SK-N-MC (cell line): ENCODE data around the gene MAPKAPK2.

Experiments
- DNase-seq: peaks from one replicate; pipeline ENCODE4 v3.0.0-alpha.2; 2011; ENCODE audit warnings: low read depth, low spot score
- H3K27ac ChIP-seq: fragments of 200-600 bp; sonication (generic); 2 replicates; pipeline ENCODE4 v1.5.1; 2016; ENCODE audit warnings: mixed run types
- H3K36me3 ChIP-seq: fragments of 200-600 bp; sonication (generic); 2 replicates; pipeline ENCODE4 v1.6.1; 2017; ENCODE audit warnings: antibody characterized with exemption, low read length, mixed read lengths; ENCODE audit not compliant: insufficient read depth
- H3K4me3 ChIP-seq: fragments of 200-600 bp; sonication (generic); 2 replicates; pipeline ENCODE4 v1.5.1; 2016
- H3K9ac ChIP-seq: fragments of 200-600 bp; sonication (generic); 2 replicates; pipeline ENCODE4 v1.8.0; 2017; ENCODE audit warnings: mixed run types, mixed read lengths; ENCODE audit not compliant: insufficient read length
- H3K9me3 ChIP-seq: fragments of 200-600 bp; sonication (generic); 2 replicates; pipeline ENCODE4 v1.6.1; 2017; ENCODE audit warnings: low read depth, mild to moderate bottlenecking, antibody characterized with exemption, low read length, moderate library complexity, mixed read lengths
- EZH2 ChIP-seq: fragments of 200-600 bp; sonication (generic); IDR thresholded peaks from one replicate; pipeline ENCODE4 v1.6.1; 2017; ENCODE audit warnings: antibody characterized with exemption
- FOXP2 ChIP-seq: optimal IDR thresholded peaks from 2 replicates; pipeline ENCODE3; 2011; ENCODE audit warnings: mild to moderate bottlenecking, moderate library complexity; ENCODE audit not compliant: insufficient read depth; ENCODE audit errors: extremely low read length, control extremely low read depth
- POLR2AphosphoS5 ChIP-seq: IDR thresholded peaks from 2 replicates; pipeline ENCODE4 v1.6.1; 2012; ENCODE audit warnings: mild to moderate bottlenecking, low read depth, low read length, borderline replicate concordance

Gene MAPKAPK2

GRCh38 chr1:206732992-206733391 is 48.3 kb downstream of the MAPKAPK2 start:
- Histone ChIP-seq H3K9me3 (no peaks in the 10 kb centered on the region), H3K36me3 (no peaks in the 10 kb centered on the region; the same call in 1 of the 2 replicates), H3K9ac (no peak overlapping the region), H3K4me3 (no peak overlapping the region), H3K27ac (no peak overlapping the region)
- no peak for DNase-seq
- TF ChIP-seq FOXP2 = no peak

GRCh38 chr1:206734499-206735142 is 49.9 kb downstream of the MAPKAPK2 start:
- Histone ChIP-seq H3K9me3 (no peaks in the 10 kb centered on the region), H3K36me3 (no peaks in the 10 kb centered on the region; the same call in 1 of the 2 replicates), H3K27ac (no peak overlapping the region), H3K9ac (no peak overlapping the region), H3K4me3 (no peak overlapping the region)
- TF ChIP-seq FOXP2 (no peak), POLR2AphosphoS5 (no peak)
- DNase-seq = no peak

- no peak overlapping the region for H3K27ac ChIP-seq
- no peak overlapping the region for H3K9ac ChIP-seq
- H3K9me3 ChIP-seq = no peaks in the 10 kb centered on the region
- no peak overlapping the region for H3K4me3 ChIP-seq
- H3K36me3 ChIP-seq = no peaks in the 10 kb centered on the region; the same call in 1 of the 2 replicates
- TF ChIP-seq POLR2AphosphoS5 (no peak), EZH2 (no peak), FOXP2 (no peak)
- no peak for DNase-seq
Measured at GRCh38 chr1:206735553-206736031, 50.9 kb downstream of the MAPKAPK2 start.

- Histone ChIP-seq H3K9me3 (no peaks in the 10 kb centered on the region), H3K9ac (no peak overlapping the region), H3K27ac (no peak overlapping the region), H3K4me3 (no peak overlapping the region), H3K36me3 (no peaks in the 10 kb centered on the region)
- DNase-seq = no peak
- TF ChIP-seq POLR2AphosphoS5 = no peak
- TF ChIP-seq FOXP2 = no peak
- no peak for TF ChIP-seq EZH2
Measured at GRCh38 chr1:206736878-206737728, 52.4 kb downstream of the MAPKAPK2 start.

GRCh38 chr1:206737729-206738201 is 53.1 kb downstream of the MAPKAPK2 start:
- no peak overlapping the region for H3K9ac ChIP-seq
- no peak overlapping the region for H3K4me3 ChIP-seq
- no peak for DNase-seq
- H3K27ac ChIP-seq = no peak overlapping the region
- H3K36me3 ChIP-seq = no peaks in the 10 kb centered on the region
- H3K9me3 ChIP-seq = no peaks in the 10 kb centered on the region
- no peak for TF ChIP-seq POLR2AphosphoS5
- no peak for TF ChIP-seq EZH2
- TF ChIP-seq FOXP2 = no peak

- no peak for DNase-seq
- Histone ChIP-seq H3K27ac (no peak overlapping the region), H3K4me3 (no peak overlapping the region), H3K36me3 (no peaks in the 10 kb centered on the region), H3K9ac (no peak overlapping the region), H3K9me3 (no peaks in the 10 kb centered on the region)
- TF ChIP-seq EZH2 = no peak
Measured at GRCh38 chr1:206738370-206739366, 54.0 kb downstream of the MAPKAPK2 start.

GRCh38 chr1:206739411-206740076 is 54.8 kb downstream of the MAPKAPK2 start:
- no peak for DNase-seq
- H3K4me3 ChIP-seq = no peak overlapping the region
- no peak for TF ChIP-seq POLR2AphosphoS5
- no peak for TF ChIP-seq FOXP2
- TF ChIP-seq EZH2 = no peak
- no peaks in the 10 kb centered on the region for H3K9me3 ChIP-seq
- H3K36me3 ChIP-seq = no peaks in the 10 kb centered on the region
- no peak overlapping the region for H3K27ac ChIP-seq
- H3K9ac ChIP-seq = no peak overlapping the region
